ENCODE data around the gene C12orf76.

Gene C12orf76

GRCh38 chr12:110006115-110006514 is 42.2 kb downstream of the C12orf76 start:
- no peak overlapping the region for H3K4me3 ChIP-seq (ENCODE audit: control insufficient read depth, low read depth, low read length)
- no peak for DNase-seq (ENCODE audit: low read depth)
- TF ChIP-seq CTCF (IDR thresholded peaks at IDR 0.05; ENCODE audit: control insufficient read depth, insufficient read depth, low read depth, low read length, missing control alignments): no peak

GRCh38 chr12:110005319-110005973 is 42.9 kb downstream of the C12orf76 start:
- no peak overlapping the region for H3K4me3 ChIP-seq (ENCODE audit: control insufficient read depth, low read depth, low read length)
- TF ChIP-seq CTCF (IDR thresholded peaks at IDR 0.05; ENCODE audit: control insufficient read depth, insufficient read depth, low read depth, low read length, missing control alignments): no peak
- no peak for DNase-seq (ENCODE audit: low read depth)

- TF ChIP-seq CTCF (IDR thresholded peaks at IDR 0.05; ENCODE audit: control insufficient read depth, insufficient read depth, low read depth, low read length, missing control alignments): no peak
- H3K4me3 ChIP-seq (ENCODE audit: control insufficient read depth, low read depth, low read length): no peak overlapping the region
- no peak for DNase-seq (ENCODE audit: low read depth)
These were observed 43.7 kb downstream of the C12orf76 start for GRCh38 chr12:110004598-110004997.

- no peak for DNase-seq (ENCODE audit: low read depth)
- no peak overlapping the region for H3K4me3 ChIP-seq (ENCODE audit: control insufficient read depth, low read depth, low read length)
- no peak for TF ChIP-seq CTCF (IDR thresholded peaks at IDR 0.05; ENCODE audit: control insufficient read depth, insufficient read depth, low read depth, low read length, missing control alignments)
These were observed 45.4 kb downstream of the C12orf76 start for GRCh38 chr12:110002676-110003515.

- TF ChIP-seq CTCF (IDR thresholded peaks at IDR 0.05; ENCODE audit: control insufficient read depth, insufficient read depth, low read depth, low read length, missing control alignments): no peak
- DNase-seq (ENCODE audit: low read depth): peak; percentile 73
- peak overlapping the region; percentile 86 for H3K4me3 ChIP-seq (ENCODE audit: control insufficient read depth, low read depth, low read length)
These were observed 46.7 kb downstream of the C12orf76 start for GRCh38 chr12:110001596-110001995.

- no peak for TF ChIP-seq CTCF (IDR thresholded peaks at IDR 0.05; ENCODE audit: control insufficient read depth, insufficient read depth, low read depth, low read length, missing control alignments)
- no peak for DNase-seq (ENCODE audit: low read depth)
These were observed 48.3 kb downstream of the C12orf76 start for GRCh38 chr12:109999983-110000505.

More at GRCh38 chr12:109999983-110000505, 48.3 kb downstream of the C12orf76 start:
- H3K4me3 ChIP-seq (ENCODE audit: control insufficient read depth, low read depth, low read length): peak overlapping the region; percentile 86
